Mesodermal cell (in vitro differentiated cells): ENCODE results near the gene PNPLA7.
A peak's percentile ranks its signal among the peaks of the same experiment; 100 is the strongest.

Experiments
- H3K27ac ChIP-seq: 2 replicates; pipeline ENCODE4 v1.7.0; 2013; ENCODE audit warnings: mild to moderate bottlenecking, low read depth, low read length, moderate library complexity; ENCODE audit not compliant: severe bottlenecking
- H3K36me3 ChIP-seq: 2 replicates; pipeline ENCODE4 v1.7.1; 2013; ENCODE audit warnings: mild to moderate bottlenecking, low read length, moderate library complexity; ENCODE audit not compliant: control insufficient read depth, insufficient read depth
- H3K4me1 ChIP-seq: one replicate; pipeline ENCODE4 v1.7.1; 2013; ENCODE audit warnings: mild to moderate bottlenecking, low read length; ENCODE audit not compliant: insufficient read depth, control insufficient read depth, poor library complexity, severe bottlenecking
- H3K4me3 ChIP-seq: 2 replicates; pipeline ENCODE4 v1.7.0; 2013; ENCODE audit warnings: low read length, control low read depth, mild to moderate bottlenecking; ENCODE audit not compliant: insufficient read depth, poor library complexity, severe bottlenecking; ENCODE audit errors: extremely low read depth
- H3K9me3 ChIP-seq: 2 replicates; pipeline ENCODE4 v1.7.1; 2013; ENCODE audit warnings: mild to moderate bottlenecking, low read length, moderate library complexity; ENCODE audit not compliant: control insufficient read depth
- WGBS, 2 experiments: methylation state at CpG; one replicate each; pipeline ENCODE4 v1.1.5; 2013; ENCODE audit warnings: missing lambda C conversion rate in 2 of 2; ENCODE audit not compliant: insufficient coverage in 2 of 2; 5-methylcytosine and 5-hydroxymethylcytosine counted together

The PNPLA7 gene

DNA sequence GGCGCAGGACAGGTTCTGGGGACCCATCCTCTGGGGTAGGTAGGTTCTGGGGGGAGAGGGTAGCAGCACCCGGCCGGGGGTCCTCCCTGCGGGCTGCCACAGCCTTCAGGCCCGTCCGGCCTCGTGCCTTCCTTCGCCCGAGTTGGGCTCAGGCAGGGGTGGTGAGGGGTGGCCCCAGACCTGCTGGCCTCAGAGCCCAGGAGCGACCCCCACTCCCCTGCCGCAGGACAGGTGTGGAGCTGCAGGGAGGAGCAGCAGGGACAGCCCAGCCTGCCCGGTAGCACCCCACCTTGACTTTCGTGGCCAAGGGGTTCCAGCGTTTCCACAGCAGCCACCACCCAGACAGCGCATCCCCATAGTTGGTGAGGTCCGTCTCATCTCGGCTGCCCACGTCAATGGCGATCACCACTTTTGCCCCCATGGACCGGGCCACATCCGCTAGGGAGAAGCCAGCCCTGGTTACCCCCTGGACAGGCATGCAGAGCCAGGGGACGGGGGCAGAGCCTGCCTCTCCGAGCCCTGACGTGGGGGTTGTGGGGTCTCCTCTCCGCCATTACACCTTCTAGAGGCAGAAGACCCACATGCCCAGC, 87.7 kb downstream of the PNPLA7 start:
- H3K4me3 ChIP-seq: no peak overlapping the region
- no peak overlapping the region for H3K27ac ChIP-seq
- peaks cover 5% of the 10 kb centered on the region for H3K36me3 ChIP-seq
- 91 to 94% methylated on average over 21 to 24 of the region's 25 CpGs for WGBS, 2 experiments
- H3K4me1 ChIP-seq: peaks cover 8% of the 10 kb centered on the region
- no peaks in the 10 kb centered on the region for H3K9me3 ChIP-seq

DNA sequence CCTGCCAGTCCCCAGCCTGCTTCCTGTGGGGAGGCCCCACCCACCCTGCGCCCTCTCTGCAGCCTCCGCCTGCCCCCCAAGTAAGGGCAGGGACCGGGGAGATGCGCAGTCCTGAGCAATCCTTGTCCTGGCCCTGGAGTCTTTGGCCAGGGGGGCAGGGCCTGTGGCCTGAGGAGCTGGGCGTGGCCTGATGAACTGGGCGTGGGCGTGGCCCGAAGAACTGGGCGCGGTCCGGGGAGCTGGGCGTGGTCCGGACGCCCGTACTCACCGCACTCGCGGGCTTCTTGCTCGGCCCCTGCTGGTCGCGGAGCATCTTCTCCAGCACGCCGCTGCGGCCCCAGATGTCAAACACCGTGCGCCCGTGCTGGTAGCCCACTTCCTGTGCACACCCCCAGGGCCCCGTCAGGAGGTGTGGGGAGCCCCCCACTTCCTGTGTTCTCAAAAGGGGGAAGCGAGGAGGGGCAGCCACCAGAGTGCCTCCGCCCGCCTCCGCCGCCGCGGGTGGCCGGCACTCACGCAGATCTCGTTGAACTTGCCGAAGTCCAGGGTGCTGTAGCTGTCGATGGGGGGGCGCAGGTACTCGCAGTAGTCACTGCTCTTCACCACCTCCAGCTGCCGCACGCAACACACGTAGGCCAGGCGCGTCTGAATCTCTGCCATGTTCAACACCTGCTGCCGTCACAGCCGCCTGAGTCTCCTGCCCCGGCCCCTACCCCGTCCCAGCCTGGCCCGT, 88.4 kb downstream of the PNPLA7 start:
- Histone ChIP-seq H3K27ac (no peak overlapping the region), H3K36me3 (peaks cover 12% of the 10 kb centered on the region), H3K4me1 (peaks cover 12% of the 10 kb centered on the region), H3K4me3 (no peak overlapping the region), H3K9me3 (no peaks in the 10 kb centered on the region)
- 60 to 71% methylated on average over 46 to 52 of the region's 52 CpGs for WGBS, 2 experiments

DNA sequence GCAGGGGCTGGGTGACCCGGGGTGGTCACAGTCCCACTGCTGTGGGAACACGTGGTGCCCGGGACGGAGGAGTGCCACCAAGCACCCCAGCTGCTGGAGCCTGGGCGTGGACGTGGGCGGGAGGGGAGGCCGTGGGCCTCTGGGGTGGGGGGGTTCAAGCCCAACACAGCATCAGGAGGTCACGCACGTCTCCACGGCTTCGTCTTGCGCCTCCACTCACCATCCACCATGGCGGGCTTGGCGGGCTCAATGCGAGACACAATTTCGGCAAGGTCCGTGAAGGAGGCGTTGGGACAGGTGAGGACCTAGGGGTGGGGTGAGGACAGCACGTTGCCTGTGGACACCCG, 88.9 kb downstream of the PNPLA7 start:
- Histone ChIP-seq H3K4me1 (peaks cover 13% of the 10 kb centered on the region), H3K36me3 (peaks cover 15% of the 10 kb centered on the region), H3K9me3 (no peaks in the 10 kb centered on the region), H3K27ac (no peak overlapping the region), H3K4me3 (no peak overlapping the region)
- 92 to 95% methylated on average over 2 to 18 of the region's 21 CpGs for WGBS, 2 experiments

DNA sequence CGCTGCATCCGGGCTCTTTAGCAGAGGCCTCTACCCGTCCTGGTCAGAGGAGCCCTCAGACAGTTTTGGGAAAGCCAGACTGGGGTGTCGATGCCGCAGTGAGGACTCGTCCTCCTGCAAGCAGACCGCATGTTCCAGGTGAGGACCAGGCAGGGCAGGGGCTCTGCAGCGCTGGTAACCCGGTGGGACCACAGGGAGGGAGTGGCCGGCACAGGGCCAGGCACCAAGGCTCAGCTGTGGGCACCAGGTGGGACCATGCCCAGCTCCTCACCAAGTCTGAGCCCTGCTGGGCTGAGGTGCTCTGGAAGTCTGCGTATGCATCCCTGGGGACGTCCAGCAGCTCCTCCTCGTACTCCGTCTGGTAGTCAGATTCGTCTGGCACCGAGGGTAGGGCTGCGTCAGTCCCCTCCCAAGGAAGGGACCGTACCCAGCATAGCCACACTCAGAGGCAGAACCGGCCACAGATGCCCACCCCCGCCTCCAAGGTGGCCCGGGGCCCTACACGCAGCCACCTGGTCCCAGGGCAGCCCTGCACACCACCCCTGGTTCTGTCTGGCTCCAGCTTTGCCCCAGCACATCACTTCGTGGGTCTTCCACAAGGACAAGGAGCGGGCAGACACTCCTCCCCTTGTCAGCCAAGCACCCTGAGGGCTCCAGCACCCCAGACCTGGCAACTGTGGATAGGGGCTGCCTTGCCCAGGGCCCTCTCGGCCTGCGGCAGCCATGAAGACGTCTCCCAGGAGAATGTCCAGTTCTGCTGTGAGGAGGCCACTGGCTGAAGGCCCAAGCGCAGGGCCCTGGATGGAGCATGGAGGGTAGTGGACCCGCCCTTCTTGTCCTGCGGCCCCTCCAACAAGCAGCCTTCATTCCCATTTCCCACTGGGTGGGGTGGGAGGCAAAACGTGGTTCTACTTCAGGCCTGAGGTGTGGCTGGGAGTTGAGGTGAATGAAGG, 89.6 kb downstream of the PNPLA7 start:
- Histone ChIP-seq H3K4me1 (peaks cover 15% of the 10 kb centered on the region), H3K9me3 (no peaks in the 10 kb centered on the region), H3K27ac (no peak overlapping the region), H3K4me3 (no peak overlapping the region), H3K36me3 (peaks cover 20% of the 10 kb centered on the region)
- WGBS, 2 experiments: 93 to 95% methylated on average over 24 to 29 of the region's 31 CpGs

DNA sequence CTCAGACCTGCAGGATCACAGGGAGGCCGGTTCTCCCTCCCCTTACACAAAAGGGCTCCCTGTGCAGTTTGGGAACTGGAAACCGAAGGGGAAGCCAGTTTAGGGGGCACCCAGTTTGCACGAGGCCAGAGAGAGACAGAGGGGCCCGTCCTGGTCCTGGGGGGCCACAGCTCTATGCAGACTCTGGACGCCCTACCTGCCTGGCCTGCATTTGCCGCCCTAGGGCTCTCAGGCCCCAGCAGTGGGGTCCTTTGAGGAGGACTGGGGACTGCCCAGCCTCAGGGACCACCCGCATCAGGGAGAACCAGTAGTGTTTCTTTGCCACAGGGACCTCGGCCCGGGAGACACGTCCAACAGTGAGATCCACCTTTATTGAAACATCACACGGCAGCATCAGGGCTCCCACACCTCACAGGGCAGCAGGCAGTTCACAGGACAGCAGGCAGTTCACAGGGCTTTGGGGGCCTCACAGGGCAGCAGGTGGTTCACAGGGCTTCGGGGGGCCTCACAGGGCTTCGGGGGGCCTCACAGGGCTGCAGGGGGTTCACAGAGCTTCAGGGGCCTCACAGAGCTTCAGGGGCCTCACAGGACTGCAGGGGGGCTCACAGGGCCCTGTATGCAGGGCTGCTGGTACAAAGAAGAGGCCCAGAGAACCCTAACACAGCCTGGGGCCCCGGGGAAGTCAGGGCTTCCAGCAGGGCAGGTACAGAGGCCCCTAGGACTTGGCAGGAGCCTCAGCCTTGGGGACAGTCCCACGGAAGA, 90.4 kb downstream of the PNPLA7 start:
- Histone ChIP-seq H3K4me1 (peaks cover 16% of the 10 kb centered on the region), H3K9me3 (no peaks in the 10 kb centered on the region), H3K36me3 (peaks cover 28% of the 10 kb centered on the region), H3K27ac (no peak overlapping the region), H3K4me3 (no peak overlapping the region)
- 60 to 62% methylated on average over 15 of the region's 15 CpGs for WGBS, 2 experiments

DNA sequence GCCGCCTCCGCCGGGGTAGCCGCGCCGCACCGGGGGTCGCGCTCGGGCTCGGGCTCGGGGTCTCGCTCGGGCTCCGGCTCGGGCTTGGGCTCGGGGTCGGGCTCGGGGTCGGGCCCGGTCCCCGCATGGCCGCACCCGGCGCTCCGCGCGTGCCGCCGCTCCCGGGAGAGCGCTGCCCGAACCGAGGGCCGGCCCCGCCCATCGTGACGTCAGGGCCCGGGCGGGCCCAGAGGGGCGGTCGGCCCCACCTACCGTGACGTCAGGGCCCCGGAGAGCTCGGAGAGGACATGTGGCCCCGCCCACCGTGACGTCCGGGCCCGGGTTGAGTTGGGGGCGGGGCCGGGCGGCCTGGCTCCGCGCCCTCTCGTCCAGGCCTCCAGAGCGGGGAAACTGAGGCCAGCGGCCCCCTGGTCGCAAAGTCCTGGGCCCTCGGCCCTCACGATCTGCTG, 91.0 kb downstream of the PNPLA7 start, which contains the start of gene NSMF:
TSS of gene NSMF (minus strand) at position 183 of the 449 bp plus-strand sequence. CDS start 232 bp downstream, outside the sequence.
- no peaks in the 10 kb centered on the region for H3K9me3 ChIP-seq
- H3K36me3 ChIP-seq: peaks cover 29% of the 10 kb centered on the region
- 0 to 1% methylated on average over 39 to 56 of the region's 62 CpGs for WGBS, 2 experiments
- H3K27ac ChIP-seq: no peak within 1 kb of the TSS
- H3K4me3 ChIP-seq: peak within 1 kb of the TSS; percentile 66
- H3K4me1 ChIP-seq: peaks cover 21% of the 10 kb centered on the region

DNA sequence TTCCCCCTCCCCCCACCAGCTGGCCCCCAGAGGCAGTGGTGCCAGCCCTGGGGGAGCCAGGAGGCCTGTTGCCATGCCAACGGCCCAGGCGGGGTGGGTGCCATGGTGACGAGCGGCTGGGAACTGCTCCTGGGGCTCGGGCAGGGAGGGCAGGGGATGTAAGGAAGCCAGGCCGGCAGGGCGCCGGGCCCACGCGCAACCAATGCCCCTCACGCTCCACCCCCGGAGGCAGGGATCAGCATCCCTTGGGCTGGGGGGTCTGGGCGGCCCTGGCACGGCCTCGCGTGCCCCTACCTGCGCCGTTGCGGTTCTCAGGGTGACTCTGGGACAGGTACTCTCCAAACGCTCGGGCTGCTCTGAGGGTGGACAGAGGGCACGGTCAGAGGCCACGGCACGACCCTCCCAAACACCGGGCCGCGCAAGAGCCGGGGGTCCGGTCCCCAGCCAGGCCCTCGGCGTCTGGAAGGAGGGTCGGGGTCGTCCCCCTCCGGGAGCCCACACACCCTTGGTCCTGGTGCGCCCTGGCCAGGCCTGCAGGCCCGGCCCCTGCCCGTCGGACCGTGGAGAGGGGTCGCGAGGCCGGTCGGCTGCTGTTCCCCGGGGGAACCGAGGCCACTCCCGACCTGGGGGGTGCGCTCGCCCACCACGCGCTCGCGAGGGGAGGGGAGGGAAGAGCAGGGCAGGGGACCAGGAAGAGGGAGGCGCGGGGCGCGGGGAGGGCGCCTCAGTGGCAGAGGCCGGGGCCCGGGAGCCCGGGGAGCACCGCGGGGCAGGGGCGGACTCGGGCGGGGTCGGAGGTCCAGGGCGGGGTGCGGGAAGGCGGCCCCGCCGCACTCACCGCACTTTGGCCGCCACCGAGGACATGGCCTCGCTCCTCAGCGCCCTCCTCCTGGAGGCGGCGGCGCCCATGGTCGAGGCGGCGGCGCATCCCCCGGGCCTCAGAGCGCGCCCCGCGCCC, 91.7 kb downstream of the PNPLA7 start:
- Histone ChIP-seq H3K9me3 (no peaks in the 10 kb centered on the region), H3K4me3 (peak overlapping the region; percentile 66), H3K36me3 (peaks cover 30% of the 10 kb centered on the region), H3K27ac (no peak overlapping the region), H3K4me1 (peaks cover 21% of the 10 kb centered on the region)
- WGBS, 2 experiments: 10 to 20% methylated on average over 57 to 65 of the region's 88 CpGs

DNA sequence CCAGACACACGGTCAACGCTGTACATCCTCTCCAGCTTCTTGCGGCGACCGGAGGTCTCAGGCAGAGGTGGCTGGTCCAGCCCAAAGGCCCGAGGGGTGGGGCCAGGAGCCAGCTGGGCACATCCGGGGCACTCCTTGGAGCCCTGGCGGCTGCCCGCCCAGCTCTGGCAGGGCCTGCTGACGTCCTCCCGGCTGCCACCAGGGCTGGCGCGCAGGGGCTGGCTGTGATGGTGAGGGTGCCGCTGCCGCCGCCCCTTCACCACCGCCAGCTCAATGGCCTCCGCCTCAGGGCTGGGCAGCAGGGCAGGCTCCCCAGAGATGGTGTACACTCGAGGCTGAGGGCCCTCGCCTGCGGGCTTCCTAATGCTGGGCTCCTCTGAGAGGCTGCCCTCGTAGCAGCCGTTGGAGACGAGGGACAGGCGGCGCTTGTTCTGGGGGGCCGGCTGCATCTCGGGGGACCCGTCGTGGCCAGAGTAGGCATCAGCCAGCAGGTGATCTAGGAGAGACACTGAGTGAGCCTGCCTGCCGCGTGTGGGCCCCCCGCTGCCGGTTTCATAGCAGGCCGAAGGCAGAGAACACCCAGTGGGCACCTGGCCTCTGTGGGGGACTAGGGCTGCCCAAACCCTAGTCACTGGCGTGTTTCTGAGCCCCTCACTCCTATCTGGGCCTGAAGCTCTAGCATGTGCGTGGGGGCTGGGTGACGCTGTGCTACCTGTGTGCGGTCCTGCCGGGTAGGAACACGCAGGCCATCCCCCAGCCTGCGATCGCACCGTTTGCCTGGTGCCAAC, 92.6 kb downstream of the PNPLA7 start:
- Histone ChIP-seq H3K4me1 (peaks cover 21% of the 10 kb centered on the region), H3K27ac (no peak overlapping the region), H3K9me3 (no peaks in the 10 kb centered on the region), H3K4me3 (peak overlapping the region; percentile 66), H3K36me3 (peaks cover 38% of the 10 kb centered on the region)
- 94% methylated on average over 32 to 44 of the region's 44 CpGs for WGBS, 2 experiments

DNA sequence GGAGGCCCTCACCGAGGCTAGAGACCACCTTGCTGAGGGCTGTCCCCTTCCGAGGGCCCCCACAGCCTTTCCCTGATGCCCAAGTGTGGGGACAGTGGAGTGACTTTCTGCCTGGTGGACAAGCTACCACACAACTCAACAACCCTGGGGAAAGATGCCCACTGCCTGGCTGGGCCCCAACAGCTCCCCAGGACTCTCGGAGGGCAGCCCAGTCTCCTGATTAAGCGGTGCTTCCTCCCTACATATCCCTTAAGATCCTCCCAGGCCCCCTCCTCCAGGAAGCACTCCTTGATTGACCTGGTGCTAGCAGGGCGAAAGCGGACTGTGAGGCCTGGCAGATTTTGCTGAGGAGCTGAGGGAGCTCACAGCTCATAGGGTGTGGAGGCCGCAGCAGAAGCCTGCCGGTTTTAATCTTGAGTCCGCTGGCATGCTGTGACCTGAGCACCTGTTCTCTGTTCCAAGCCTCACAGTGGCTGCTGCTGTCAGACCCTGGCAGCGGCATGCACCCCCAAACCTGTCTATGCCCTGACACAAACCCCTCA, 93.3 kb downstream of the PNPLA7 start:
- H3K36me3 ChIP-seq: peaks cover 44% of the 10 kb centered on the region
- no peak overlapping the region for H3K4me3 ChIP-seq
- no peak overlapping the region for H3K27ac ChIP-seq
- WGBS, 2 experiments: 91 to 94% methylated on average over 6 to 9 of the region's 10 CpGs
- H3K9me3 ChIP-seq: no peaks in the 10 kb centered on the region
- H3K4me1 ChIP-seq: peaks cover 21% of the 10 kb centered on the region
